RWPE2 (cell line): ENCODE measurements around the gene FARS2.

Source experiments
- ATAC-seq: fragments of 200-7000 bp; cut with Tn5 transposase; 3 replicates; pipeline ENCODE4 v1.9.1; 2021; ENCODE audit warnings: low read depth
- DNase-seq: peaks from one replicate; pipeline ENCODE4 v3.0.0-alpha.2; 2020; ENCODE audit warnings: low spot score
- H3K27ac ChIP-seq: fragments of 450-650 bp; 2 replicates; pipeline ENCODE4 v1.5.1; 2017; ENCODE audit warnings: mild to moderate bottlenecking; ENCODE audit not compliant: poor library complexity, severe bottlenecking
- H3K27me3 ChIP-seq: fragments of 250-450 bp; sonication (Bioruptor Pico); 2 replicates; pipeline ENCODE4 v1.5.1; 2021; ENCODE audit warnings: mild to moderate bottlenecking, moderate library complexity; ENCODE audit not compliant: insufficient read depth, poor library complexity, severe bottlenecking
- H3K36me3 ChIP-seq: fragments of 250-450 bp; sonication (Bioruptor Pico); 2 replicates; pipeline ENCODE4 v1.5.1; 2020; ENCODE audit warnings: low read depth, mild to moderate bottlenecking, moderate library complexity
- H3K4me1 ChIP-seq: fragments of 250-450 bp; sonication (Bioruptor Pico); 2 replicates; pipeline ENCODE4 v1.5.1; 2021; ENCODE audit warnings: mild to moderate bottlenecking, moderate library complexity; ENCODE audit not compliant: insufficient read depth, poor library complexity, severe bottlenecking
- H3K4me3 ChIP-seq: fragments of 250-450 bp; sonication (Bioruptor Pico); 2 replicates; pipeline ENCODE4 v1.5.1; 2021; ENCODE audit warnings: mild to moderate bottlenecking, moderate library complexity; ENCODE audit not compliant: severe bottlenecking
- H3K9me3 ChIP-seq: fragments of 250-450 bp; sonication (Bioruptor Pico); 2 replicates; pipeline ENCODE4 v1.5.1; 2021; ENCODE audit warnings: mild to moderate bottlenecking, moderate library complexity; ENCODE audit not compliant: severe bottlenecking
- CTCF ChIP-seq: fragments of 450-650 bp; IDR thresholded peaks from one replicate; pipeline ENCODE4 v1.5.1; 2017; ENCODE audit warnings: mild to moderate bottlenecking, moderate library complexity; ENCODE audit not compliant: poor library complexity, severe bottlenecking

Gene FARS2

DNA sequence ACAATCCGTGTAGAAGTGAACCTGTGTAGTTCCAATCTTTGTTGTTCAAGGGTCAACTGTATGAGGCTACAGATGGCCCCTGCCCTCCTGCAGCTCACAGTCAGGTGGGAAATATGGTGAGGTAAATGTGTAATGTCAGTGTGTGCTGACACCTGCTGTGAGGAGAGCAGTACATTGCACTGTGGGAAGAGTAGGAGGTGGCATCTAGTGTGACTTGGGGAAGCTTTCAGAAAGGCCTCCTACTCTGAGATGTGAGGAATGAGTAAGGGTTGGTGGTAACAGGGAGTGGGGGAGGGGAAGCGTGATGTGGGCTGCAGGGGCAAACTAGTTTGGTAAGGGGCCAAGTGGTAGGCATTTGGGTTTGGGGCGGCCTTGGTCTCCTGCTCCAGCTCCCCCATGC is 188.8 kb downstream of the FARS2 start:
- no peak for DNase-seq
- Histone ChIP-seq H3K27me3 (no peaks in the 10 kb centered on the region), H3K27ac (no peak overlapping the region), H3K4me3 (no peak overlapping the region), H3K36me3 (no peaks in the 10 kb centered on the region), H3K9me3 (no peaks in the 10 kb centered on the region), H3K4me1 (no peaks in the 10 kb centered on the region)
- ATAC-seq: no peak
- TF ChIP-seq CTCF: no peak

- peaks cover 13% of the 10 kb centered on the region for H3K4me1 ChIP-seq
- peak; percentile 31; the same call in 1 of the 3 replicates for ATAC-seq
- DNase-seq: no peak
- no peak overlapping the region for H3K4me3 ChIP-seq
- H3K27ac ChIP-seq: no peak overlapping the region
- H3K27me3 ChIP-seq: no peaks in the 10 kb centered on the region
- H3K9me3 ChIP-seq: no peaks in the 10 kb centered on the region
- no peak for TF ChIP-seq CTCF
- no peaks in the 10 kb centered on the region for H3K36me3 ChIP-seq
Observed at GRCh38 chr6:5453546-5453945, 192.2 kb downstream of the FARS2 start.

DNA sequence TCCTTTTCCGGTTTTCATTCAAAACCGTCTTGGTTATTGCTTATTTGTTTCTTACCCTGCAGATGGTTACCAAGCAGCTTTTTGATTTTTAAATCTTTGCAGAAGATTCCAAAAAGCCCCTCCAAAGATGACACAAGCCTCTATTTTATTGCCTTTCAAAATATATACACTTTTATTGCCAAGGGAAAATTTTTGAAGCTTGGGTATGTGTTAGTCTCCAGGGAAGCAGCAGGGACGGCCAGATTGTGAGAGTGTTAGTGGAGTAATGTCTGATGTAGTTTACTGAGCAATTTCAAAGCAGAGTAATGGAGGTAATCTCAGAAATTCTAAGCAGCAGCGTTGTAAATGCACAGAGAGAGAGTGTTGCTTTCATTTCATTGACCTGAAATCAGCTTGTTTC is 193.8 kb downstream of the FARS2 start:
- no peaks in the 10 kb centered on the region for H3K9me3 ChIP-seq
- no peak overlapping the region for H3K27ac ChIP-seq
- TF ChIP-seq CTCF: no peak
- no peak overlapping the region for H3K4me3 ChIP-seq
- H3K36me3 ChIP-seq: no peaks in the 10 kb centered on the region
- ATAC-seq (no peak), DNase-seq (no peak)
- peaks cover 13% of the 10 kb centered on the region for H3K4me1 ChIP-seq
- H3K27me3 ChIP-seq: no peaks in the 10 kb centered on the region

DNA sequence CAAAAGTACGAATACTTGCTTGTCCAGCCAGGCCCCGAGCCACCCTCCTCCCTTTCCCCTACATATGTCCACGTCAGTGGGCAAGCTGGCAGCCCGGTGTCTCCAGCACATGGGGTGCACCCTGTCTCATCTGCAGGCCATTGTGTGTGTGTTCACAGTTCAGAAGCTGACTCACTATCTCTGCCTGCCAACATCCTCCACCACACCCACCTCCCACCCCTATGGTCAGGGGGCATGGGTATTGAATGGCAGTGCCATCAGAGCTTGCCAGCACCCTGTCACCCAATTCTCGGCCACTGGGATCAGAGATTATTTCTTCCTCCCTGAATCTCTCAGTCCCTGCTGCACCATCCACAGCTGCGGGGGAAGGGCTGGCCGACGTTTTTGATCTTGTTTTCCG is 195.7 kb downstream of the FARS2 start:
- ATAC-seq: peak; percentile 80
- Histone ChIP-seq H3K9me3 (no peaks in the 10 kb centered on the region), H3K27me3 (no peaks in the 10 kb centered on the region), H3K4me1 (peaks cover 13% of the 10 kb centered on the region), H3K36me3 (no peaks in the 10 kb centered on the region), H3K4me3 (no peak overlapping the region), H3K27ac (no peak overlapping the region)
- no peak for TF ChIP-seq CTCF
- no peak for DNase-seq

GRCh38 chr6:5457983-5458683 is 196.8 kb downstream of the FARS2 start:
- no peaks in the 10 kb centered on the region for H3K9me3 ChIP-seq
- TF ChIP-seq CTCF: no peak
- H3K27me3 ChIP-seq: no peaks in the 10 kb centered on the region
- DNase-seq (no peak), ATAC-seq (peak; percentile 55; the same call in 2 of the 3 replicates)
- no peaks in the 10 kb centered on the region for H3K36me3 ChIP-seq
- peaks cover 13% of the 10 kb centered on the region for H3K4me1 ChIP-seq
- no peak overlapping the region for H3K27ac ChIP-seq
- H3K4me3 ChIP-seq: no peak overlapping the region
